Measurements from ENCODE around the gene SSTR4. TPM values are rescaled to one million over a fixed set of nuclear protein-coding genes. Genes with fewer than 3 reads are reported as not detected.

SSTR4 gene
- total RNA-seq, 1 experiment from 2014 or later: not detected

GRCh38 chr20:23039136-23039875 is 4.2 kb downstream of the SSTR4 start:
- Histone ChIP-seq H3K79me2 (ENCODE audit: insufficient read depth, low read length) (no peaks in the 10 kb centered on the region), H3K9ac (ENCODE audit: low read length) (no peak overlapping the region), H3K4me3 (replicated peaks in 1 of 2; ENCODE audit: low read depth in 1 of 2, low read length in 2 of 2) (no peak overlapping the region), H3K36me3 (ENCODE audit: control insufficient read depth in 1 of 2, insufficient read depth in 2 of 2, low read length in 2 of 2) (no peaks in the 10 kb centered on the region), H3K4me1 (ENCODE audit: control insufficient read depth in 1 of 2, insufficient read depth in 2 of 2, low read length in 2 of 2) (no peaks in the 10 kb centered on the region), H3K9me2 (ENCODE audit: insufficient read depth) (no peaks in the 10 kb centered on the region), H3K27me3 (ENCODE audit: insufficient read depth, low read length) (peaks cover 45% of the 10 kb centered on the region), H3K4me2 (ENCODE audit: low read length) (no peak overlapping the region), H3K9me3 (ENCODE audit: control insufficient read depth in 1 of 2, insufficient read depth in 1 of 2, low read depth in 1 of 2, low read length in 2 of 2) (no peaks in the 10 kb centered on the region), H2AFZ (ENCODE audit: low read depth, low read length, poor library complexity, severe bottlenecking) (no peak overlapping the region), H3K27ac (ENCODE audit: low read depth, low read length) (no peak overlapping the region), H4K20me1 (ENCODE audit: insufficient read depth) (no peaks in the 10 kb centered on the region)
- intact Hi-C loops (cut with micrococcal nuclease): no loop called here
- RAD21 ChIA-PET (ENCODE audit: low non-redundant PET in 1 of 2, low total read pairs in 2 of 2, uncharacterized antibody in 2 of 2, unreplicated experiment in 2 of 2): no interaction called here
- BruUV-seq (replicated peaks): no TSS peak
- CTCF ChIA-PET: interaction anchor here (0.8 to 1.0 kb wide), 2 partner anchors 11 to 162 kb away, joined by 3 read pairs; no protein-coding TSS in a partner anchor
- POLR2A ChIA-PET: no interaction called here
- TF ChIP-seq EZH2 (IDR thresholded peaks at IDR 0.05): no peak
- TF ChIP-seq FOSL1 (IDR thresholded peaks at IDR 0.05; ENCODE audit: low read depth): no peak
- no peak for TF ChIP-seq JUND (IDR thresholded peaks at IDR 0.05)
- TF ChIP-seq, protein P1, sequence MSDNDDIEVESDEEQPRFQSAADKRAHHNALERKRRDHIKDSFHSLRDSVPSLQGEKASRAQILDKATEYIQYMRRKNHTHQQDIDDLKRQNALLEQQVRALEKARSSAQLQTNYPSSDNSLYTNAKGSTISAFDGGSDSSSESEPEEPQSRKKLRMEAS (IDR thresholded peaks at IDR 0.05): no peak
- no peak for TF ChIP-seq ZNF274 (IDR thresholded peaks at IDR 0.05; ENCODE audit: low read depth, low read length)
- TF ChIP-seq, protein P2, sequence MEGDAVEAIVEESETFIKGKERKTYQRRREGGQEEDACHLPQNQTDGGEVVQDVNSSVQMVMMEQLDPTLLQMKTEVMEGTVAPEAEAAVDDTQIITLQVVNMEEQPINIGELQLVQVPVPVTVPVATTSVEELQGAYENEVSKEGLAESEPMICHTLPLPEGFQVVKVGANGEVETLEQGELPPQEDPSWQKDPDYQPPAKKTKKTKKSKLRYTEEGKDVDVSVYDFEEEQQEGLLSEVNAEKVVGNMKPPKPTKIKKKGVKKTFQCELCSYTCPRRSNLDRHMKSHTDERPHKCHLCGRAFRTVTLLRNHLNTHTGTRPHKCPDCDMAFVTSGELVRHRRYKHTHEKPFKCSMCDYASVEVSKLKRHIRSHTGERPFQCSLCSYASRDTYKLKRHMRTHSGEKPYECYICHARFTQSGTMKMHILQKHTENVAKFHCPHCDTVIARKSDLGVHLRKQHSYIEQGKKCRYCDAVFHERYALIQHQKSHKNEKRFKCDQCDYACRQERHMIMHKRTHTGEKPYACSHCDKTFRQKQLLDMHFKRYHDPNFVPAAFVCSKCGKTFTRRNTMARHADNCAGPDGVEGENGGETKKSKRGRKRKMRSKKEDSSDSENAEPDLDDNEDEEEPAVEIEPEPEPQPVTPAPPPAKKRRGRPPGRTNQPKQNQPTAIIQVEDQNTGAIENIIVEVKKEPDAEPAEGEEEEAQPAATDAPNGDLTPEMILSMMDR (IDR thresholded peaks at IDR 0.05 in 2 of 3, conservative IDR thresholded peaks at IDR 0.05 in 1 of 3; ENCODE audit: borderline replicate concordance in 1 of 3, insufficient read depth in 1 of 3, low read depth in 2 of 3, low read length in 2 of 3): no peak
- TF ChIP-seq CEBPB (IDR thresholded peaks at IDR 0.05; ENCODE audit: low read depth): no peak
- no peak for TF ChIP-seq ATF3 (IDR thresholded peaks at IDR 0.05)
- TF ChIP-seq ELF1 (IDR thresholded peaks at IDR 0.05; ENCODE audit: borderline replicate concordance, low read depth): no peak
- TF ChIP-seq YY1 (IDR thresholded peaks at IDR 0.05; ENCODE audit: extremely low read depth, insufficient replicate concordance, low read depth, low read length): no peak
- TF ChIP-seq EZH2phosphoT487 (IDR thresholded peaks at IDR 0.05; ENCODE audit: borderline replicate concordance): no peak
- TF ChIP-seq SP1 (IDR thresholded peaks at IDR 0.05; ENCODE audit: low read depth): no peak
- no peak for TF ChIP-seq SRF (IDR thresholded peaks at IDR 0.05; ENCODE audit: low read depth)
- no peak for TF ChIP-seq RAD21 (IDR thresholded peaks at IDR 0.05; ENCODE audit: low read depth)
- no peak for DNase-seq (ENCODE audit: low read depth, low spot score)
- no peak for ATAC-seq

Data from HCT116 (cell line).